ENCODE data around the gene IGFBP2.

- TF ChIP-seq CTCF (IDR thresholded peaks at IDR 0.05) (no peak), POLR2A (IDR thresholded peaks at IDR 0.05) (no peak)
Measured at GRCh38 chr2:216690456-216690852, 57.2 kb downstream of the IGFBP2 start.

Measured in uterus (tissue), 2 donors.